Stimulated activated CD4-positive, alpha-beta T cell treated with anti-CD3 and anti-CD28 coated beads, TNF-alpha, amount 100 ng/mL, for 48 hours (primary cell): ENCODE results near the gene ZXDC.

Experiments used
- DNase-seq, 3 donors: peaks; one replicate each; pipeline ENCODE4 v3.0.0-alpha.2; 2020; ENCODE audit warnings: low read depth in 3 of 3

Gene ZXDC

GRCh38 chr3:126415661-126416591 is 59.8 kb downstream of the ZXDC start:
- no peak for DNase-seq

- DNase-seq, result no peak
Measured at GRCh38 chr3:126414961-126415660, 60.6 kb downstream of the ZXDC start.

GRCh38 chr3:126414406-126414805 is 61.3 kb downstream of the ZXDC start:
- DNase-seq, result no peak

GRCh38 chr3:126413693-126414080 is 62.0 kb downstream of the ZXDC start:
- DNase-seq, result no peak

GRCh38 chr3:126412841-126413692 is 62.6 kb downstream of the ZXDC start:
- DNase-seq, result no peak

- no peak for DNase-seq
Measured at GRCh38 chr3:126408099-126408498, 67.6 kb downstream of the ZXDC start.

GRCh38 chr3:126407412-126408044 is 68.2 kb downstream of the ZXDC start:
- no peak for DNase-seq

- DNase-seq, result no peak
Measured at GRCh38 chr3:126406389-126407296, 69.0 kb downstream of the ZXDC start.

GRCh38 chr3:126402666-126403302 is 72.9 kb downstream of the ZXDC start:
- no peak for DNase-seq

- no peak for DNase-seq
Measured at GRCh38 chr3:126402178-126402577, 73.5 kb downstream of the ZXDC start.

- no peak for DNase-seq
Measured at GRCh38 chr3:126401611-126402160, 74.0 kb downstream of the ZXDC start.

- DNase-seq, result no peak
Measured at GRCh38 chr3:126399756-126400155, 75.9 kb downstream of the ZXDC start.

GRCh38 chr3:126399351-126399735 is 76.3 kb downstream of the ZXDC start:
- no peak for DNase-seq

- DNase-seq, result no peak
Measured at GRCh38 chr3:126398423-126399350, 77.0 kb downstream of the ZXDC start.

GRCh38 chr3:126397610-126398422 is 77.9 kb downstream of the ZXDC start:
- DNase-seq, result no peak

GRCh38 chr3:126396536-126396935 is 79.2 kb downstream of the ZXDC start:
- DNase-seq, result no peak

- DNase-seq, result no peak
Measured at GRCh38 chr3:126395846-126396513, 79.7 kb downstream of the ZXDC start.
